Endothelial cell of umbilical vein (primary cell): ENCODE measurements around the gene GALNT12. TPM values are rescaled to one million over a fixed set of nuclear protein-coding genes. Genes with fewer than 3 reads are reported as not detected.

Experiments used
- BruUV-seq: library from RNA; stranded (reverse); fragments of 400-500 nt; replicated peaks from 2 replicates; lab custom pipeline; 2021; lab: Mats Ljungman, UMichigan
- CTCF ChIA-PET: fragments of 300-600, 350-600 bp; sonication (Branson Sonifier 250); formaldehyde crosslinking; loops from one replicate; lab custom pipeline; 2021; ENCODE audit warnings: antibody characterized with exemption, inconsistent platforms; lab: Charles Lee
- POLR2A ChIA-PET: fragments of 300-600, 350-600 bp; sonication (Branson Sonifier 250); formaldehyde crosslinking; loops from one replicate; lab custom pipeline; 2021; ENCODE audit warnings: antibody characterized with exemption, inconsistent platforms; lab: Charles Lee
- DNase-seq: peaks from one replicate; pipeline ENCODE4 v3.0.0-alpha.2; 2011; ENCODE audit warnings: low read depth, low spot score
- FAIRE-seq: peaks from 2 replicates; lab custom pipeline; 2011; peaks lifted over from hg19 to GRCh38; lab: Jason Lieb, UNC
- H2AFZ ChIP-seq: 2 replicates; pipeline ENCODE4 v1.6.0; 2012; ENCODE audit warnings: low read depth, low read length, control low read depth, inconsistent platforms
- H3K27ac ChIP-seq: 2 replicates; pipeline ENCODE4 v1.5.1; 2011; ENCODE audit warnings: low read depth, mild to moderate bottlenecking, control low read depth, low read length, moderate library complexity; ENCODE audit not compliant: insufficient read depth
- H3K27me3 ChIP-seq, 2 experiments: 2 replicates each; pipeline versions ENCODE4 v1.6.0 to v1.6.1; 2011; ENCODE audit warnings: low read length in 2 of 2, mixed read lengths in 1 of 2; ENCODE audit not compliant: control insufficient read depth in 2 of 2, insufficient read depth in 2 of 2
- H3K36me3 ChIP-seq, 2 experiments: 2 replicates in 1 of 2; 3 replicates in 1 of 2; pipeline ENCODE4 v1.5.1; 2011; ENCODE audit warnings: low read length in 2 of 2, mild to moderate bottlenecking in 1 of 2, moderate library complexity in 1 of 2; ENCODE audit not compliant: control insufficient read depth in 2 of 2, insufficient read depth in 2 of 2; ENCODE audit errors: extremely low read depth in 1 of 2
- H3K4me1 ChIP-seq: 3 replicates; pipeline ENCODE4 v1.5.1; 2011; ENCODE audit warnings: mild to moderate bottlenecking, low read length; ENCODE audit not compliant: control insufficient read depth, insufficient read depth; ENCODE audit errors: extremely low read depth
- H3K4me2 ChIP-seq: 2 replicates; pipeline ENCODE4 v1.6.1; 2011; ENCODE audit warnings: low read length, control low read depth, mixed read lengths; ENCODE audit not compliant: insufficient read depth
- H3K4me3 ChIP-seq, 3 experiments: fragments of 200-600 bp in 1 of 3; sonication (generic), shearing (Covaris generic) in 1 of 3; replicated peaks in 1 of 3; 2 replicates each; pipeline ENCODE4 v1.5.1; 2011 to 2016; ENCODE audit warnings: control low read depth in 3 of 3, low read length in 3 of 3, mild to moderate bottlenecking in 2 of 3, inconsistent platforms in 1 of 3, low read depth in 1 of 3, moderate library complexity in 1 of 3; ENCODE audit not compliant: insufficient read depth in 1 of 3
- H3K79me2 ChIP-seq: 2 replicates; pipeline ENCODE4 v1.6.0; 2012; ENCODE audit warnings: low read length, inconsistent platforms; ENCODE audit not compliant: control insufficient read depth, insufficient read depth
- H3K9ac ChIP-seq: replicated peaks from 2 replicates; pipeline ENCODE3; 2011; ENCODE audit warnings: low read length, control low read depth; ENCODE audit not compliant: insufficient read depth; ENCODE audit errors: extremely low read depth
- H3K9me1 ChIP-seq: replicated peaks from 3 replicates; pipeline ENCODE4 v1.6.0; 2011; ENCODE audit warnings: mild to moderate bottlenecking, low read length; ENCODE audit not compliant: control insufficient read depth, insufficient read depth; ENCODE audit errors: extremely low read depth
- H3K9me3 ChIP-seq: replicated peaks from 2 replicates; pipeline ENCODE4 v1.5.1; 2012; ENCODE audit warnings: low read length, inconsistent platforms; ENCODE audit not compliant: control insufficient read depth, insufficient read depth
- H4K20me1 ChIP-seq: replicated peaks from 2 replicates; pipeline ENCODE3; 2011; ENCODE audit warnings: mild to moderate bottlenecking, low read length; ENCODE audit not compliant: control insufficient read depth, insufficient read depth; ENCODE audit errors: extremely low read depth
- EZH2 ChIP-seq: IDR thresholded peaks from 2 replicates; pipeline ENCODE4 v1.6.1; 2012; ENCODE audit warnings: borderline replicate concordance, low read depth, mild to moderate bottlenecking, moderate library complexity, low read length, inconsistent platforms; ENCODE audit not compliant: severe bottlenecking
- FOS ChIP-seq: IDR thresholded peaks from 2 replicates; pipeline ENCODE4 v1.6.1; 2011; ENCODE audit warnings: mild to moderate bottlenecking, low read length, moderate library complexity, borderline replicate concordance; ENCODE audit not compliant: insufficient read depth
- GATA2 ChIP-seq: IDR thresholded peaks from 2 replicates; pipeline ENCODE4 v1.7.0; 2011; ENCODE audit warnings: low read depth, mild to moderate bottlenecking, moderate library complexity, mixed read lengths, low read length; ENCODE audit not compliant: insufficient read length, insufficient read depth
- JUN ChIP-seq: IDR thresholded peaks from 2 replicates; pipeline ENCODE4 v1.6.1; 2011; ENCODE audit warnings: borderline replicate concordance, low read depth; ENCODE audit not compliant: insufficient read length, insufficient read depth
- MYC ChIP-seq: IDR thresholded peaks from one replicate; pipeline ENCODE4 v1.6.1; 2011; ENCODE audit warnings: mild to moderate bottlenecking, low read depth, low read length
- POLR2A ChIP-seq: IDR thresholded peaks from 2 replicates; pipeline ENCODE4 v1.6.1; 2012; ENCODE audit warnings: low read depth, mild to moderate bottlenecking, control low read depth, low read length
- POLR2AphosphoS5 ChIP-seq: IDR thresholded peaks from 2 replicates; pipeline ENCODE4 v1.6.1; 2012; ENCODE audit warnings: low read depth, mild to moderate bottlenecking, control low read depth, low read length, moderate library complexity; ENCODE audit not compliant: insufficient read depth
- dilution Hi-C: fragments of 300-500 bp; cut with MboI; formaldehyde crosslinking; loops from one replicate; pipeline ENCODE4 v1.15.0; 2019; ENCODE audit warnings: low sequenced_read_pairs; ENCODE audit not compliant: extremely low pct_ligation_motif_present
- intact Hi-C: fragments of 100-400 bp; cut with micrococcal nuclease; formaldehyde crosslinking; loops from one replicate; pipeline ENCODE4 v1.10.0; 2022
- polyA plus RNA-seq, 4 experiments: library from polyadenylated mRNA; depleted of rRNA in 3 of 4; stranded (reverse) in 3 of 4; unstranded in 1 of 4; fragments of >200 nt; gene quantifications; 2 replicates each; pipeline versions ENCODE4 v1.2.1 to v1.2.3, GENCODE V29; 2011 to 2012; ENCODE audit warnings: missing spikeins in 1 of 4
- total RNA-seq: library from RNA; stranded (reverse); gene quantifications from 2 replicates; pipeline ENCODE4 v1.2.3, GENCODE V29; 2021
- TF ChIP-seq, protein P1 (sequence below): IDR thresholded peaks from 2 replicates; pipeline ENCODE4 v1.6.1; 2011; ENCODE audit not compliant: insufficient read depth, insufficient read length
- TF ChIP-seq, protein P2 (sequence below), 2 donors: IDR thresholded peaks; 1 replicate in 1 of 2; 2 replicates in 1 of 2; pipeline ENCODE4 v1.5.1; 2011; ENCODE audit warnings: low read length in 2 of 2, mild to moderate bottlenecking in 2 of 2, moderate library complexity in 2 of 2, control low read depth in 1 of 2, inconsistent platforms in 1 of 2, low read depth in 1 of 2; ENCODE audit not compliant: insufficient read depth in 1 of 2; ENCODE audit errors: extremely low read depth in 1 of 2

The GALNT12 gene
- total and polyA plus RNA-seq, 2 donors (not counting 3 experiments of a cell fraction or from before 2014, with no cell fraction given), result 0.26 to 0.44 TPM

DNA sequence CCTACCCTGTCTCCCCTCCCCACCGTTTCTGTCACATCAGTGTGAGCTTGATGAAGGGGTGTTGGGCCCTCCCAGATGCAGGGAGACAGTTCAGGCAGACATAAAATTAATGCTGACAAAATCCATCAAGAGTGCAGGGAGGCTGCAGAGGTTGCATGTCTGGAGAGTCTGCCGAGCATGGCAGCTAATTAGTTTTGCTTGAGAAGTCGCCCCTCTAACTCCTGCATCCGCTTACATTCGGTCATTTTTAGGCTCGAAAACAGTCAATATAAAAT, 44.9 kb downstream of the GALNT12 start:
- Histone ChIP-seq H3K27ac (no peak overlapping the region), H2AFZ (no peak overlapping the region), H3K79me2 (no peaks in the 10 kb centered on the region), H3K9ac (no peak overlapping the region), H3K4me2 (no peak overlapping the region), H3K27me3 (no peaks in the 10 kb centered on the region), H3K36me3 (no peaks in the 10 kb centered on the region), H3K9me3 (no peaks in the 10 kb centered on the region), H4K20me1 (no peaks in the 10 kb centered on the region), H3K9me1 (no peaks in the 10 kb centered on the region), H3K4me3 (no peak overlapping the region), H3K4me1 (no peaks in the 10 kb centered on the region)
- ChIA-PET POLR2A (no interaction called here), CTCF (interaction anchor here (1.4 to 1.6 kb wide), 3 partner anchors 9 to 149 kb away, joined by 4 to 5 read pairs (median 5); no protein-coding TSS in a partner anchor)
- intact Hi-C loops, result no loop called here
- FAIRE-seq, result no peak
- TF ChIP-seq, protein P1, sequence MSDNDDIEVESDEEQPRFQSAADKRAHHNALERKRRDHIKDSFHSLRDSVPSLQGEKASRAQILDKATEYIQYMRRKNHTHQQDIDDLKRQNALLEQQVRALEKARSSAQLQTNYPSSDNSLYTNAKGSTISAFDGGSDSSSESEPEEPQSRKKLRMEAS, result no peak
- TF ChIP-seq, protein P2, sequence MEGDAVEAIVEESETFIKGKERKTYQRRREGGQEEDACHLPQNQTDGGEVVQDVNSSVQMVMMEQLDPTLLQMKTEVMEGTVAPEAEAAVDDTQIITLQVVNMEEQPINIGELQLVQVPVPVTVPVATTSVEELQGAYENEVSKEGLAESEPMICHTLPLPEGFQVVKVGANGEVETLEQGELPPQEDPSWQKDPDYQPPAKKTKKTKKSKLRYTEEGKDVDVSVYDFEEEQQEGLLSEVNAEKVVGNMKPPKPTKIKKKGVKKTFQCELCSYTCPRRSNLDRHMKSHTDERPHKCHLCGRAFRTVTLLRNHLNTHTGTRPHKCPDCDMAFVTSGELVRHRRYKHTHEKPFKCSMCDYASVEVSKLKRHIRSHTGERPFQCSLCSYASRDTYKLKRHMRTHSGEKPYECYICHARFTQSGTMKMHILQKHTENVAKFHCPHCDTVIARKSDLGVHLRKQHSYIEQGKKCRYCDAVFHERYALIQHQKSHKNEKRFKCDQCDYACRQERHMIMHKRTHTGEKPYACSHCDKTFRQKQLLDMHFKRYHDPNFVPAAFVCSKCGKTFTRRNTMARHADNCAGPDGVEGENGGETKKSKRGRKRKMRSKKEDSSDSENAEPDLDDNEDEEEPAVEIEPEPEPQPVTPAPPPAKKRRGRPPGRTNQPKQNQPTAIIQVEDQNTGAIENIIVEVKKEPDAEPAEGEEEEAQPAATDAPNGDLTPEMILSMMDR (IDR thresholded peaks at IDR 0.05; ENCODE audit: extremely low read depth in 1 of 2, insufficient read depth in 1 of 2, low read depth in 1 of 2, low read length in 2 of 2), result no peak
- TF ChIP-seq FOS, result no peak
- no peak for TF ChIP-seq JUN
- TF ChIP-seq GATA2, result no peak
- no peak for TF ChIP-seq MYC
- TF ChIP-seq POLR2A, result no peak
- TF ChIP-seq EZH2, result no peak
- no peak for TF ChIP-seq POLR2AphosphoS5
- no TSS peak for BruUV-seq
- DNase-seq, result no peak
- dilution Hi-C loops, result no loop called here
